Measurements from ENCODE around the gene TNNI3K.

DNA sequence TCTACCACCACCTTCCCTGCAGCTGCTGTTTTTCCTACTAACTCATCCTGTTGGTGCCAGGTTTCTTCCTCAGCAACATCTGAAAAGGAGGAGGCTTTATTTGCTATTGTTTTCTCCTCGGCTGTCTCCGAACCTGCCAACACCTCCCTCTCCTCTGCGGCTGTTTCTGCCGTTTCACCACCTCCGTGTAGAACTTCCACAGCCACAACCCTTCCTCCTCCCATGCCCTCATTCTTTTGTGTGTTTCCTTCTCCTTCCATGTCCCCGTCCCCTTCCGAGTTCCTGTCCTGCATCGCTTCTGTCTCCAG is 336.3 kb downstream of the TNNI3K start:
- TF ChIP-seq CTCF (IDR thresholded peaks at IDR 0.05), result no peak
- TF ChIP-seq POLR2A (IDR thresholded peaks at IDR 0.05), result no peak

Measured in thyroid gland (tissue), 4 donors.